ENCODE measurements around the gene SPI1. TPM values are rescaled to one million over a fixed set of nuclear protein-coding genes. Genes with fewer than 3 reads are reported as not detected.

SPI1 gene
- total and polyA plus RNA-seq, 5 donors = 5.9 to 24.1 (median 18.2) TPM

- Histone ChIP-seq H3K4me1 (ENCODE audit: control insufficient read depth, insufficient read depth, low read length) (no peaks in the 10 kb centered on the region), H3K27me3 (ENCODE audit: control insufficient read depth, insufficient read depth) (no peaks in the 10 kb centered on the region), H3K4me3 (ENCODE audit: low read length) (peak overlapping the region; percentile 37), H3K27ac (ENCODE audit: low read length) (peak overlapping the region; percentile 72), H3K9me3 (ENCODE audit: control insufficient read depth, low read length) (no peaks in the 10 kb centered on the region)
- DNase-seq (peak in 2 of 3 donors; percentile 12 to 63), ATAC-seq (no peak)
- intact Hi-C loops (cut with DNase I) = loop anchor here in 3 of 4 donors (5.0 to 10.0 kb wide), 4 partner anchors 75 to 172 kb away; partner anchors contain the start of genes MADD (in 2 of the 3), ARFGAP2 (in 1 of the 3), NR1H3 (in 1 of the 3) and PACSIN3 (in 1 of the 3)
- WGBS = 75% methylated on average over 23 of the region's 23 CpGs
These were observed 28.7 kb downstream of the SPI1 start for GRCh38 chr11:47349521-47350095.

GRCh38 chr11:47348859-47349258, 29.5 kb downstream of the SPI1 start:
- Histone ChIP-seq H3K27me3 (ENCODE audit: control insufficient read depth, insufficient read depth) (no peaks in the 10 kb centered on the region), H3K27ac (ENCODE audit: low read length) (peak overlapping the region; percentile 38), H3K4me3 (ENCODE audit: low read length) (peak overlapping the region; percentile 37), H3K4me1 (ENCODE audit: control insufficient read depth, insufficient read depth, low read length) (no peaks in the 10 kb centered on the region), H3K9me3 (ENCODE audit: control insufficient read depth, low read length) (no peaks in the 10 kb centered on the region)
- intact Hi-C loops (cut with DNase I) = no loop called here
- ATAC-seq (no peak), DNase-seq (peak in 2 of 3 donors; percentile 7 to 39)
- WGBS = 54% methylated on average over 8 of the region's 8 CpGs

- H3K27me3 ChIP-seq (ENCODE audit: control insufficient read depth, insufficient read depth) = no peaks in the 10 kb centered on the region
- DNase-seq (peak; percentile 21 to 78 (median 71)), ATAC-seq (no peak)
- no peak overlapping the region for H3K4me3 ChIP-seq (ENCODE audit: low read length)
- no peaks in the 10 kb centered on the region for H3K9me3 ChIP-seq (ENCODE audit: control insufficient read depth, low read length)
- WGBS = 60% methylated on average over 24 of the region's 24 CpGs
- H3K27ac ChIP-seq (ENCODE audit: low read length) = peak overlapping the region; percentile 5
- intact Hi-C loops (cut with DNase I) = no loop called here
- no peaks in the 10 kb centered on the region for H3K4me1 ChIP-seq (ENCODE audit: control insufficient read depth, insufficient read depth, low read length)
These were observed 30.1 kb downstream of the SPI1 start for GRCh38 chr11:47348131-47348802.

GRCh38 chr11:47347137-47347536, 31.2 kb downstream of the SPI1 start:
- WGBS = 55% methylated on average over 5 of the region's 5 CpGs
- intact Hi-C loops (cut with DNase I) = no loop called here
- Histone ChIP-seq H3K4me1 (ENCODE audit: control insufficient read depth, insufficient read depth, low read length) (no peaks in the 10 kb centered on the region), H3K27me3 (ENCODE audit: control insufficient read depth, insufficient read depth) (no peaks in the 10 kb centered on the region), H3K9me3 (ENCODE audit: control insufficient read depth, low read length) (no peaks in the 10 kb centered on the region), H3K4me3 (ENCODE audit: low read length) (no peak overlapping the region), H3K27ac (ENCODE audit: low read length) (peak overlapping the region; percentile 5)
- peak in 1 of 3 donors; percentile 23 for DNase-seq
- ATAC-seq = no peak

- no peak for DNase-seq
- H3K9me3 ChIP-seq (ENCODE audit: control insufficient read depth, low read length) = no peaks in the 10 kb centered on the region
- intact Hi-C loops (cut with DNase I) = no loop called here
- peak overlapping the region; percentile 1 for H3K27ac ChIP-seq (ENCODE audit: low read length)
- H3K27me3 ChIP-seq (ENCODE audit: control insufficient read depth, insufficient read depth) = no peaks in the 10 kb centered on the region
- 70% methylated on average over 18 of the region's 18 CpGs for WGBS
- no peak overlapping the region for H3K4me3 ChIP-seq (ENCODE audit: low read length)
- H3K4me1 ChIP-seq (ENCODE audit: control insufficient read depth, insufficient read depth, low read length) = no peaks in the 10 kb centered on the region
- no peak for ATAC-seq
These were observed 32.3 kb downstream of the SPI1 start for GRCh38 chr11:47345890-47346563.

- Histone ChIP-seq H3K9me3 (ENCODE audit: control insufficient read depth, low read length) (no peaks in the 10 kb centered on the region), H3K4me1 (ENCODE audit: control insufficient read depth, insufficient read depth, low read length) (no peaks in the 10 kb centered on the region), H3K27ac (ENCODE audit: low read length) (no peak overlapping the region), H3K4me3 (ENCODE audit: low read length) (no peak overlapping the region), H3K27me3 (ENCODE audit: control insufficient read depth, insufficient read depth) (no peaks in the 10 kb centered on the region)
- DNase-seq (no peak), ATAC-seq (no peak)
- intact Hi-C loops (cut with DNase I) = no loop called here
- 87% methylated on average over 15 of the region's 15 CpGs for WGBS
These were observed 35.5 kb downstream of the SPI1 start for GRCh38 chr11:47342854-47343253.

- intact Hi-C loops (cut with DNase I) = no loop called here
- DNase-seq (no peak), ATAC-seq (peak in 1 of 2 donors; percentile 5)
- no peaks in the 10 kb centered on the region for H3K27me3 ChIP-seq (ENCODE audit: control insufficient read depth, insufficient read depth)
- 78% methylated on average over 24 of the region's 24 CpGs for WGBS
- H3K4me3 ChIP-seq (ENCODE audit: low read length) = no peak overlapping the region
- no peaks in the 10 kb centered on the region for H3K9me3 ChIP-seq (ENCODE audit: control insufficient read depth, low read length)
- H3K27ac ChIP-seq (ENCODE audit: low read length) = no peak overlapping the region
- no peaks in the 10 kb centered on the region for H3K4me1 ChIP-seq (ENCODE audit: control insufficient read depth, insufficient read depth, low read length)
These were observed 36.1 kb downstream of the SPI1 start for GRCh38 chr11:47342036-47342803.

- no peaks in the 10 kb centered on the region for H3K9me3 ChIP-seq (ENCODE audit: control insufficient read depth, low read length)
- DNase-seq (no peak), ATAC-seq (peak; percentile 6)
- H3K27ac ChIP-seq (ENCODE audit: low read length) = no peak overlapping the region
- no peaks in the 10 kb centered on the region for H3K27me3 ChIP-seq (ENCODE audit: control insufficient read depth, insufficient read depth)
- intact Hi-C loops (cut with DNase I) = no loop called here
- 50% methylated on average over 18 of the region's 18 CpGs for WGBS
- no peaks in the 10 kb centered on the region for H3K4me1 ChIP-seq (ENCODE audit: control insufficient read depth, insufficient read depth, low read length)
- no peak overlapping the region for H3K4me3 ChIP-seq (ENCODE audit: low read length)
These were observed 37.2 kb downstream of the SPI1 start for GRCh38 chr11:47340980-47341775.

GRCh38 chr11:47340010-47340409, 38.3 kb downstream of the SPI1 start:
- H3K27ac ChIP-seq (ENCODE audit: low read length) = peak overlapping the region; percentile 5
- WGBS = 70% methylated on average over 9 of the region's 9 CpGs
- H3K9me3 ChIP-seq (ENCODE audit: control insufficient read depth, low read length) = no peaks in the 10 kb centered on the region
- intact Hi-C loops (cut with DNase I) = no loop called here
- no peak overlapping the region for H3K4me3 ChIP-seq (ENCODE audit: low read length)
- ATAC-seq (no peak), DNase-seq (peak in 1 of 3 donors; percentile 12)
- no peaks in the 10 kb centered on the region for H3K27me3 ChIP-seq (ENCODE audit: control insufficient read depth, insufficient read depth)
- H3K4me1 ChIP-seq (ENCODE audit: control insufficient read depth, insufficient read depth, low read length) = no peaks in the 10 kb centered on the region

Measured in right cardiac atrium (tissue), 5 donors.